Measurements from ENCODE around the gene COPS7B. TPM values are rescaled to one million over a fixed set of nuclear protein-coding genes. Genes with fewer than 3 reads are reported as not detected.

The COPS7B gene
- total and polyA plus RNA-seq, 2 experiments from 2014 or later, result 44.5 to 57.6 TPM

- no peak for DNase-seq (ENCODE audit: low read depth in 1 of 2, low spot score in 1 of 2)
- TF ChIP-seq CTCF (IDR thresholded peaks at IDR 0.05; ENCODE audit: low read depth, low read length), result no peak
- Histone ChIP-seq H3K9me3 (ENCODE audit: low read depth) (no peaks in the 10 kb centered on the region), H3K4me1 (ENCODE audit: low read depth) (peaks cover 27% of the 10 kb centered on the region), H3K36me3 (no peaks in the 10 kb centered on the region), H3K27ac (no peak overlapping the region), H3K4me3 (no peak overlapping the region), H3K27me3 (no peaks in the 10 kb centered on the region)
Measured at GRCh38 chr2:231765496-231765929, 20.7 kb upstream of the COPS7B start.

GRCh38 chr2:231769170-231770136 is 16.8 kb upstream of the COPS7B start:
- H3K4me3 ChIP-seq, result no peak overlapping the region
- peaks cover 18% of the 10 kb centered on the region for H3K4me1 ChIP-seq (ENCODE audit: low read depth)
- DNase-seq (ENCODE audit: low read depth in 1 of 2, low spot score in 1 of 2), result no peak
- no peaks in the 10 kb centered on the region for H3K36me3 ChIP-seq
- H3K27me3 ChIP-seq, result no peaks in the 10 kb centered on the region
- no peaks in the 10 kb centered on the region for H3K9me3 ChIP-seq (ENCODE audit: low read depth)
- no peak for TF ChIP-seq CTCF (IDR thresholded peaks at IDR 0.05; ENCODE audit: low read depth, low read length)
- H3K27ac ChIP-seq, result no peak overlapping the region

GRCh38 chr2:231780123-231780908 is 5.9 kb upstream of the COPS7B start:
- TF ChIP-seq CTCF (IDR thresholded peaks at IDR 0.05; ENCODE audit: low read depth, low read length), result no peak
- no peak overlapping the region for H3K27ac ChIP-seq
- H3K36me3 ChIP-seq, result no peaks in the 10 kb centered on the region
- peaks cover 4% of the 10 kb centered on the region for H3K4me1 ChIP-seq (ENCODE audit: low read depth)
- peak; percentile 27 to 71 for DNase-seq (ENCODE audit: low read depth in 1 of 2, low spot score in 1 of 2)
- no peaks in the 10 kb centered on the region for H3K9me3 ChIP-seq (ENCODE audit: low read depth)
- peak overlapping the region; percentile 68 for H3K4me3 ChIP-seq
- H3K27me3 ChIP-seq, result no peaks in the 10 kb centered on the region

- Histone ChIP-seq H3K27ac (peak within 1 kb of the TSS; percentile 47), H3K9me3 (ENCODE audit: low read depth) (no peaks in the 10 kb centered on the region), H3K4me3 (peak within 1 kb of the TSS; percentile 68), H3K36me3 (no peaks in the 10 kb centered on the region), H3K4me1 (ENCODE audit: low read depth) (peaks cover 4% of the 10 kb centered on the region), H3K27me3 (no peaks in the 10 kb centered on the region)
- TF ChIP-seq CTCF (IDR thresholded peaks at IDR 0.05; ENCODE audit: low read depth, low read length), result no peak
- DNase-seq (ENCODE audit: low read depth in 1 of 2, low spot score in 1 of 2), result peak; percentile 96 to 99
Measured at GRCh38 chr2:231780909-231781797, 5.1 kb upstream of the COPS7B start, which contains the start of gene PDE6D. PDE6D (minus strand) TSS chr2:231781282; CDS start chr2:231781114, 168 bp downstream.
